HepG2 (cell line): ENCODE measurements around the gene TXLNA. TPM values are rescaled to one million over a fixed set of nuclear protein-coding genes. Genes with fewer than 3 reads are reported as not detected.

ENCODE experiments used
- DMAP1 ChIP-seq: IDR thresholded peaks from 2 replicates; pipeline ENCODE4 v1.6.1; 2016
- GLI4 ChIP-seq: sonication (generic); formaldehyde crosslinking; IDR thresholded peaks from 2 replicates; pipeline ENCODE4 v1.5.1; 2020; ENCODE audit warnings: missing genetic modification reagents, mild to moderate bottlenecking, moderate library complexity, borderline replicate concordance
- HMGXB4 ChIP-seq, 2 experiments: sonication (generic) in 1 of 2; formaldehyde crosslinking in 1 of 2; IDR thresholded peaks; 2 replicates each; pipeline versions ENCODE4 v1.4.0 to v1.6.1; 2018 to 2020; ENCODE audit warnings: missing genetic modification reagents in 2 of 2, borderline replicate concordance in 1 of 2, low read depth in 1 of 2, mild to moderate bottlenecking in 1 of 2, missing biosample characterization in 1 of 2
- HOXA5 ChIP-seq: sonication (generic); formaldehyde crosslinking; IDR thresholded peaks from 2 replicates; pipeline ENCODE4 v1.4.0; 2020; ENCODE audit warnings: missing genetic modification reagents
- NFYC ChIP-seq: IDR thresholded peaks from 2 replicates; pipeline ENCODE4 v1.6.1; 2016; ENCODE audit warnings: missing genetic modification reagents, missing compliant biosample characterization
- NONO ChIP-seq, 2 experiments: fragments of 450-650 bp in 1 of 2; sonication (generic) in 1 of 2; formaldehyde crosslinking in 1 of 2; IDR thresholded peaks in 1 of 2; conservative IDR thresholded peaks in 1 of 2; 2 replicates each; pipeline versions ENCODE4 v1.6.1 to v1.8.0; 2017 to 2022; ENCODE audit warnings: mild to moderate bottlenecking in 1 of 2, missing genetic modification reagents in 1 of 2, moderate library complexity in 1 of 2
- ONECUT2 ChIP-seq: sonication (generic); formaldehyde crosslinking; IDR thresholded peaks from 2 replicates; pipeline ENCODE4 v1.4.0; 2020; ENCODE audit warnings: missing genetic modification reagents
- SOX13 ChIP-seq, 3 experiments: fragments of 450-650 bp in 1 of 3; sonication (generic) in 1 of 3; formaldehyde crosslinking in 1 of 3; IDR thresholded peaks in 2 of 3; conservative IDR thresholded peaks in 1 of 3; 2 replicates each; pipeline versions ENCODE4 v1.5.0 to v1.6.1; 2016 to 2020; ENCODE audit warnings: antibody characterized with exemption in 1 of 3, mild to moderate bottlenecking in 1 of 3, missing compliant biosample characterization in 1 of 3, missing genetic modification reagents in 1 of 3, moderate library complexity in 1 of 3
- STAG1 ChIP-seq: sonication (generic); formaldehyde crosslinking; IDR thresholded peaks from 2 replicates; pipeline ENCODE4 v1.4.0; 2020; ENCODE audit warnings: missing genetic modification reagents
- ZNF335 ChIP-seq: sonication (generic); formaldehyde crosslinking; IDR thresholded peaks from 2 replicates; pipeline ENCODE4 v1.4.0; 2020; ENCODE audit warnings: missing genetic modification reagents
- ZNF350 ChIP-seq: sonication (generic); formaldehyde crosslinking; IDR thresholded peaks from 2 replicates; pipeline ENCODE4 v1.4.0; 2020; ENCODE audit warnings: mild to moderate bottlenecking, low read depth, missing genetic modification reagents, borderline replicate concordance
- ZNF616 ChIP-seq: sonication (generic); formaldehyde crosslinking; IDR thresholded peaks from 2 replicates; pipeline ENCODE4 v1.5.0; 2020; ENCODE audit warnings: low read depth, mild to moderate bottlenecking, missing genetic modification reagents
- ZNF7 ChIP-seq: IDR thresholded peaks from 2 replicates; pipeline ENCODE4 v1.6.1; 2016; ENCODE audit warnings: missing biosample characterization, missing genetic modification reagents
- ZNF768 ChIP-seq: sonication (generic); formaldehyde crosslinking; IDR thresholded peaks from 2 replicates; pipeline ENCODE4 v1.4.0; 2020; ENCODE audit warnings: missing genetic modification reagents
- ZNF772 ChIP-seq: sonication (generic); formaldehyde crosslinking; IDR thresholded peaks from 2 replicates; pipeline ENCODE4 v1.5.0; 2020; ENCODE audit warnings: mild to moderate bottlenecking, missing genetic modification reagents
- ZNF775 ChIP-seq: sonication (generic); formaldehyde crosslinking; IDR thresholded peaks from 2 replicates; pipeline ENCODE4 v1.4.0; 2020; ENCODE audit warnings: missing genetic modification reagents, mild to moderate bottlenecking, moderate library complexity, borderline replicate concordance
- ZSCAN31 ChIP-seq: sonication (generic); formaldehyde crosslinking; IDR thresholded peaks from 2 replicates; pipeline ENCODE4 v1.5.0; 2020; ENCODE audit warnings: low read depth, mild to moderate bottlenecking, missing genetic modification reagents
- polyA plus RNA-seq, 8 experiments: library from polyadenylated mRNA; depleted of rRNA in 3 of 8; stranded (reverse) in 7 of 8; unstranded in 1 of 8; fragments of >200 nt; fragmentation: Illumina TruSeq in 4 of 8; extraction: Trizol in 4 of 8; gene quantifications; 2 replicates each; pipeline versions ENCODE4 v1.2.1 to v1.2.3, GENCODE V29; 2011 to 2016; ENCODE audit warnings: low read depth in 4 of 8, missing spikeins in 1 of 8, mixed read lengths in 1 of 8; ENCODE audit not compliant: insufficient read depth in 1 of 8
- total RNA-seq, 5 experiments: library from RNA; depleted of rRNA; stranded (reverse); fragments of >200 nt; fragmentation: Illumina TruSeq; extraction: Trizol; gene quantifications; 2 replicates each; pipeline ENCODE4 v1.2.3, GENCODE V29; 2016; ENCODE audit warnings: low read depth in 1 of 5
- TF ChIP-seq, protein P1 (sequence below): IDR thresholded peaks from 2 replicates; pipeline ENCODE4 v1.6.1; 2016; ENCODE audit warnings: mild to moderate bottlenecking
- TF ChIP-seq, protein P2 (sequence below): sonication (generic); formaldehyde crosslinking; IDR thresholded peaks from 2 replicates; pipeline ENCODE4 v1.4.0; 2020; ENCODE audit warnings: mild to moderate bottlenecking, missing genetic modification reagents
- TF ChIP-seq, protein P3 (sequence below): sonication (generic); formaldehyde crosslinking; IDR thresholded peaks from 2 replicates; pipeline ENCODE4 v1.4.0; 2020; ENCODE audit warnings: mild to moderate bottlenecking, missing genetic modification reagents
- TF ChIP-seq, protein P4 (sequence below): sonication (generic); formaldehyde crosslinking; IDR thresholded peaks from 2 replicates; pipeline ENCODE4 v1.5.0; 2020; ENCODE audit warnings: missing genetic modification reagents

The TXLNA gene
- total and polyA plus RNA-seq, 2 of the 13 experiments (the other 11 are each of a cell fraction or from before 2014, with no cell fraction given): 29.6 to 67.8 TPM

GRCh38 chr1:32179443-32180185, at the start of gene TXLNA (continued):
- peak in 1 of 2 experiments; percentile 62; a peak in 2 of 4 replicates for TF ChIP-seq HMGXB4 (CRISPR knock-in tag; IDR thresholded peaks at IDR 0.05; ENCODE audit: borderline replicate concordance in 1 of 2, low read depth in 1 of 2)
- peak; percentile 95 for TF ChIP-seq ZSCAN31 (CRISPR knock-in tag)
- peak; percentile 83 for TF ChIP-seq HOXA5 (CRISPR knock-in tag)
- TF ChIP-seq, protein P1, sequence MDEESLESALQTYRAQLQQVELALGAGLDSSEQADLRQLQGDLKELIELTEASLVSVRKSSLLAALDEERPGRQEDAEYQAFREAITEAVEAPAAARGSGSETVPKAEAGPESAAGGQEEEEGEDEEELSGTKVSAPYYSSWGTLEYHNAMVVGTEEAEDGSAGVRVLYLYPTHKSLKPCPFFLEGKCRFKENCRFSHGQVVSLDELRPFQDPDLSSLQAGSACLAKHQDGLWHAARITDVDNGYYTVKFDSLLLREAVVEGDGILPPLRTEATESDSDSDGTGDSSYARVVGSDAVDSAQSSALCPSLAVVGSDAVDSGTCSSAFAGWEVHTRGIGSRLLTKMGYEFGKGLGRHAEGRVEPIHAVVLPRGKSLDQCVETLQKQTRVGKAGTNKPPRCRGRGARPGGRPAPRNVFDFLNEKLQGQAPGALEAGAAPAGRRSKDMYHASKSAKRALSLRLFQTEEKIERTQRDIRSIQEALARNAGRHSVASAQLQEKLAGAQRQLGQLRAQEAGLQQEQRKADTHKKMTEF: peak; percentile 81
- TF ChIP-seq, protein P2, sequence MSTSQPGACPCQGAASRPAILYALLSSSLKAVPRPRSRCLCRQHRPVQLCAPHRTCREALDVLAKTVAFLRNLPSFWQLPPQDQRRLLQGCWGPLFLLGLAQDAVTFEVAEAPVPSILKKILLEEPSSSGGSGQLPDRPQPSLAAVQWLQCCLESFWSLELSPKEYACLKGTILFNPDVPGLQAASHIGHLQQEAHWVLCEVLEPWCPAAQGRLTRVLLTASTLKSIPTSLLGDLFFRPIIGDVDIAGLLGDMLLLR (CRISPR knock-in tag): peak; percentile 92; the same call in 1 of the 2 replicates
- TF ChIP-seq ZNF335 (CRISPR knock-in tag): peak; percentile 54
- 0 out of 2 replicates have a peak, but pooled peaks have one; percentile 26 for TF ChIP-seq ZNF7
- no peak; the same call in 1 of the 2 replicates for TF ChIP-seq ZNF350 (CRISPR knock-in tag)
- TF ChIP-seq ZNF768 (CRISPR knock-in tag): peak; percentile 18; the same call in 1 of the 2 replicates
- TF ChIP-seq ZNF772 (CRISPR knock-in tag): peak; percentile 86; the same call in 1 of the 2 replicates
- peak; percentile 88 for TF ChIP-seq NFYC (CRISPR knock-in tag)
- TF ChIP-seq, protein P3, sequence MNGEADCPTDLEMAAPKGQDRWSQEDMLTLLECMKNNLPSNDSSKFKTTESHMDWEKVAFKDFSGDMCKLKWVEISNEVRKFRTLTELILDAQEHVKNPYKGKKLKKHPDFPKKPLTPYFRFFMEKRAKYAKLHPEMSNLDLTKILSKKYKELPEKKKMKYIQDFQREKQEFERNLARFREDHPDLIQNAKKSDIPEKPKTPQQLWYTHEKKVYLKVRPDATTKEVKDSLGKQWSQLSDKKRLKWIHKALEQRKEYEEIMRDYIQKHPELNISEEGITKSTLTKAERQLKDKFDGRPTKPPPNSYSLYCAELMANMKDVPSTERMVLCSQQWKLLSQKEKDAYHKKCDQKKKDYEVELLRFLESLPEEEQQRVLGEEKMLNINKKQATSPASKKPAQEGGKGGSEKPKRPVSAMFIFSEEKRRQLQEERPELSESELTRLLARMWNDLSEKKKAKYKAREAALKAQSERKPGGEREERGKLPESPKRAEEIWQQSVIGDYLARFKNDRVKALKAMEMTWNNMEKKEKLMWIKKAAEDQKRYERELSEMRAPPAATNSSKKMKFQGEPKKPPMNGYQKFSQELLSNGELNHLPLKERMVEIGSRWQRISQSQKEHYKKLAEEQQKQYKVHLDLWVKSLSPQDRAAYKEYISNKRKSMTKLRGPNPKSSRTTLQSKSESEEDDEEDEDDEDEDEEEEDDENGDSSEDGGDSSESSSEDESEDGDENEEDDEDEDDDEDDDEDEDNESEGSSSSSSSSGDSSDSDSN (CRISPR knock-in tag): peak; percentile 59
- no peak for TF ChIP-seq NONO (IDR thresholded peaks at IDR 0.05)
- TF ChIP-seq NONO (CRISPR knock-in tag; conservative IDR thresholded peaks at IDR 0.05): peak; percentile 92
- TF ChIP-seq ZNF775 (CRISPR knock-in tag): no peak; the same call in 1 of the 2 replicates
- no peak for TF ChIP-seq STAG1 (CRISPR knock-in tag)
- no peak for TF ChIP-seq SOX13 (IDR thresholded peaks at IDR 0.05)
- no peak; a peak in 1 of 4 replicates for TF ChIP-seq SOX13 (CRISPR knock-in tag; conservative IDR thresholded peaks at IDR 0.05 in 1 of 2, IDR thresholded peaks at IDR 0.05 in 1 of 2)
- TF ChIP-seq ZNF616 (CRISPR knock-in tag): peak; percentile 94; the same call in 1 of the 2 replicates
- no peak for TF ChIP-seq GLI4 (CRISPR knock-in tag)
- peak; percentile 39; the same call in 1 of the 2 replicates for TF ChIP-seq ONECUT2 (CRISPR knock-in tag)
- TF ChIP-seq DMAP1 (CRISPR knock-in tag): peak; percentile 88
- TF ChIP-seq, protein P4, sequence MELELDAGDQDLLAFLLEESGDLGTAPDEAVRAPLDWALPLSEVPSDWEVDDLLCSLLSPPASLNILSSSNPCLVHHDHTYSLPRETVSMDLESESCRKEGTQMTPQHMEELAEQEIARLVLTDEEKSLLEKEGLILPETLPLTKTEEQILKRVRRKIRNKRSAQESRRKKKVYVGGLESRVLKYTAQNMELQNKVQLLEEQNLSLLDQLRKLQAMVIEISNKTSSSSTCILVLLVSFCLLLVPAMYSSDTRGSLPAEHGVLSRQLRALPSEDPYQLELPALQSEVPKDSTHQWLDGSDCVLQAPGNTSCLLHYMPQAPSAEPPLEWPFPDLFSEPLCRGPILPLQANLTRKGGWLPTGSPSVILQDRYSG: peak; percentile 96
